ENCODE results near the gene KMT5B.
"Not testable (repeated sequence)": the region's sequence is repeated elsewhere in the genome, so short reads cannot be mapped to it uniquely, and the experiment has no call there.

Gene KMT5B

GRCh38 chr11:68213135-68213515, at the start of gene KMT5B:
KMT5B (minus strand) TSS chr11:68213296; CDS start chr11:68190076, 23,220 bp downstream.
- DNase-seq (ENCODE audit: low spot score): peak; percentile 61

- no peak for DNase-seq (ENCODE audit: low spot score)
These were observed 49.4 kb upstream of the KMT5B start for GRCh38 chr11:68262544-68262827.

- DNase-seq (ENCODE audit: low spot score): no peak
These were observed 48.9 kb upstream of the KMT5B start for GRCh38 chr11:68261749-68262543.

- DNase-seq (ENCODE audit: low spot score): no peak
These were observed 47.9 kb upstream of the KMT5B start for GRCh38 chr11:68261006-68261405.

- DNase-seq (ENCODE audit: low spot score): no peak
These were observed 47.4 kb upstream of the KMT5B start for GRCh38 chr11:68260484-68260883.

- DNase-seq (ENCODE audit: low spot score): no peak
These were observed 46.2 kb upstream of the KMT5B start for GRCh38 chr11:68259122-68259959.

GRCh38 chr11:68258363-68258765, 45.3 kb upstream of the KMT5B start:
- DNase-seq (ENCODE audit: low spot score): no peak

- peak; percentile 89 for DNase-seq (ENCODE audit: low spot score)
These were observed 44.6 kb upstream of the KMT5B start for GRCh38 chr11:68257477-68258362.

GRCh38 chr11:68256331-68256741, 43.2 kb upstream of the KMT5B start:
- DNase-seq (ENCODE audit: low spot score): no peak

- no peak for DNase-seq (ENCODE audit: low spot score)
These were observed 42.4 kb upstream of the KMT5B start for GRCh38 chr11:68255526-68255925.

GRCh38 chr11:68254421-68254820, 41.3 kb upstream of the KMT5B start:
- DNase-seq (ENCODE audit: low spot score): no peak

- no peak for DNase-seq (ENCODE audit: low spot score)
These were observed 38.7 kb upstream of the KMT5B start for GRCh38 chr11:68251765-68252164.

- not testable (repeated sequence) for DNase-seq (ENCODE audit: low spot score)
These were observed 31.8 kb upstream of the KMT5B start for GRCh38 chr11:68244912-68245311.

- DNase-seq (ENCODE audit: low spot score): not testable (repeated sequence)
These were observed 30.8 kb upstream of the KMT5B start for GRCh38 chr11:68243847-68244246.

- no peak for DNase-seq (ENCODE audit: low spot score)
These were observed 29.5 kb upstream of the KMT5B start for GRCh38 chr11:68242616-68243015.

GRCh38 chr11:68231621-68232020, 18.5 kb upstream of the KMT5B start:
- no peak for DNase-seq (ENCODE audit: low spot score)

GRCh38 chr11:68229601-68230000, 16.5 kb upstream of the KMT5B start:
- DNase-seq (ENCODE audit: low spot score): no peak

GRCh38 chr11:68226421-68226820, 13.3 kb upstream of the KMT5B start:
- no peak for DNase-seq (ENCODE audit: low spot score)

- DNase-seq (ENCODE audit: low spot score): no peak
These were observed 11.5 kb upstream of the KMT5B start for GRCh38 chr11:68224606-68225005.

GRCh38 chr11:68223275-68223674, 10.2 kb upstream of the KMT5B start:
- DNase-seq (ENCODE audit: low spot score): no peak

- no peak for DNase-seq (ENCODE audit: low spot score)
These were observed 8.3 kb upstream of the KMT5B start for GRCh38 chr11:68221406-68221805.

- no peak for DNase-seq (ENCODE audit: low spot score)
These were observed 3.3 kb upstream of the KMT5B start for GRCh38 chr11:68216171-68216938.
